DMS79 (cell line): ENCODE data around the gene GABRE.

Source experiments
- DNase-seq: peaks from one replicate; lab custom pipeline; 2025; lab: John Stamatoyannopoulos, UW

GABRE gene

GRCh38 chrX:151974336-151975227, at the start of gene GABRE:
TSS of gene GABRE (minus strand) at chrX:151974676. CDS start at chrX:151974625, 51 bp downstream.
- no peak for DNase-seq

- no peak for DNase-seq
Observed at GRCh38 chrX:152020888-152021287, 46.4 kb upstream of the GABRE start.

- no peak for DNase-seq
Observed at GRCh38 chrX:151999813-152000212, 25.3 kb upstream of the GABRE start.

GRCh38 chrX:151997539-151997938, 23.1 kb upstream of the GABRE start:
- no peak for DNase-seq

- DNase-seq: no peak
Observed at GRCh38 chrX:151996347-151996746, 21.9 kb upstream of the GABRE start.

GRCh38 chrX:151994476-151994875, 20.0 kb upstream of the GABRE start:
- no peak for DNase-seq

GRCh38 chrX:151988706-151989299, 14.3 kb upstream of the GABRE start:
- no peak for DNase-seq

- DNase-seq: no peak
Observed at GRCh38 chrX:151987108-151987507, 12.6 kb upstream of the GABRE start.

- no peak for DNase-seq
Observed at GRCh38 chrX:151985955-151986354, 11.5 kb upstream of the GABRE start.

- DNase-seq: no peak
Observed at GRCh38 chrX:151985531-151985930, 11.1 kb upstream of the GABRE start.

GRCh38 chrX:151984902-151985301, 10.4 kb upstream of the GABRE start:
- DNase-seq: no peak

- no peak for DNase-seq
Observed at GRCh38 chrX:151984328-151984727, 9.9 kb upstream of the GABRE start.

- peak; percentile 18 for DNase-seq
Observed at GRCh38 chrX:151983186-151983585, 8.7 kb upstream of the GABRE start.

- peak; percentile 14 for DNase-seq
Observed at GRCh38 chrX:151982222-151982621, 7.7 kb upstream of the GABRE start.

GRCh38 chrX:151981129-151981528, 6.7 kb upstream of the GABRE start:
- DNase-seq: no peak

GRCh38 chrX:151977923-151978322, 3.4 kb upstream of the GABRE start:
- no peak for DNase-seq

- no peak for DNase-seq
Observed at GRCh38 chrX:151977009-151977408, 2.5 kb upstream of the GABRE start.

GRCh38 chrX:151975736-151976275, 1.3 kb upstream of the GABRE start:
- no peak for DNase-seq

- no peak for DNase-seq
Observed at GRCh38 chrX:151975228-151975593, 735 bp upstream of the GABRE start.

- peak; percentile 13 for DNase-seq
Observed at GRCh38 chrX:151973851-151974335, 583 bp downstream of the GABRE start.

- peak; percentile 7 for DNase-seq
Observed at GRCh38 chrX:151973060-151973661, 1.3 kb downstream of the GABRE start.

GRCh38 chrX:151970661-151971060, 3.8 kb downstream of the GABRE start:
- DNase-seq: no peak

GRCh38 chrX:151970027-151970426, 4.4 kb downstream of the GABRE start:
- DNase-seq: no peak
